ENCODE data around the gene CHKA.

GRCh38 chr11:68026391-68027105 is 94.6 kb downstream of the CHKA start:
- TF ChIP-seq POLR2A (IDR thresholded peaks at IDR 0.05; ENCODE audit: low read length) (no peak), GATA1 (IDR thresholded peaks at IDR 0.05; ENCODE audit: low read depth, low read length) (no peak)
